GM12892 (cell line): ENCODE results near the gene MLXIP.

Source experiments
- POLR2A ChIP-seq: IDR thresholded peaks from 2 replicates; pipeline ENCODE4 v1.6.1; 2011; ENCODE audit warnings: low read depth, low read length, control low read depth
- POLR2AphosphoS5 ChIP-seq: IDR thresholded peaks from 2 replicates; pipeline ENCODE4 v1.6.1; 2011; ENCODE audit warnings: low read depth, low read length, control low read depth

DNA sequence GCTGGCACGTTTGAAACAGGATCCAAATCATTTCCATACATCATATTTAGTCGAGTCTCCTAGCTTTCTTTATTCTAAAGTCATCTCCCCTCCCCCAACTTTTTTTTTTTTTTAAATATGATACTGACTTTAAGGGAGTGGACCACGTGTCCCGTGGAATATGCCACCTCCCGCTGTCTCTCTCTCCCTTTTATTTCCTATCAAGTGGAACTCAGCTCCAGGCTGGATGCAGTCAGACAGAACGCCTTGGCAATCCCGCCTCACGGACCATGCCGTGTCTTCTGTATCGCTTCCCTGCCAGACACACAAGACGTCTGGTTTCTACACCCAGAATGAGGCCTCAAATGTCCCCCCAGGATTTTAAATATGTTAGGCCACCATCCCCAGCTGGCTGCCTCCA, 35.6 kb upstream of the MLXIP start:
- TF ChIP-seq POLR2A (no peak), POLR2AphosphoS5 (no peak)
